PFSK-1 (cell line): ENCODE results near the gene KCNJ1.

Experiments used
- FOXP2 ChIP-seq: optimal IDR thresholded peaks from 2 replicates; pipeline ENCODE3; 2011; ENCODE audit warnings: borderline replicate concordance, control low read depth, inconsistent platforms; ENCODE audit not compliant: insufficient read depth; ENCODE audit errors: extremely low read length, extremely low read depth
- POLR2AphosphoS5 ChIP-seq: IDR thresholded peaks from 2 replicates; pipeline ENCODE4 v1.6.1; 2012; ENCODE audit warnings: low read depth, mild to moderate bottlenecking, control low read depth, low read length, moderate library complexity
- SIN3A ChIP-seq: IDR thresholded peaks from 2 replicates; pipeline ENCODE4 v1.6.1; 2012; ENCODE audit warnings: mild to moderate bottlenecking, low read length, moderate library complexity, borderline replicate concordance; ENCODE audit not compliant: insufficient read depth
- TAF1 ChIP-seq: IDR thresholded peaks from 2 replicates; pipeline ENCODE4 v1.6.1; 2012; ENCODE audit warnings: low read length, control low read depth, borderline replicate concordance; ENCODE audit not compliant: insufficient read depth
- TF ChIP-seq, protein P1 (sequence below), 2 experiments: IDR thresholded peaks; 2 replicates each; pipeline versions ENCODE4 v1.6.1 to v1.8.0; 2011 to 2012; ENCODE audit warnings: low read depth in 2 of 2, low read length in 2 of 2, control low read depth in 1 of 2, inconsistent platforms in 1 of 2, mild to moderate bottlenecking in 1 of 2, moderate library complexity in 1 of 2; ENCODE audit not compliant: insufficient read depth in 1 of 2

The KCNJ1 gene

GRCh38 chr11:128893578-128894285, 26.6 kb upstream of the KCNJ1 start:
- TF ChIP-seq POLR2AphosphoS5 (no peak), TAF1 (no peak)

GRCh38 chr11:128892866-128893565, 25.9 kb upstream of the KCNJ1 start:
- TF ChIP-seq, protein P1, sequence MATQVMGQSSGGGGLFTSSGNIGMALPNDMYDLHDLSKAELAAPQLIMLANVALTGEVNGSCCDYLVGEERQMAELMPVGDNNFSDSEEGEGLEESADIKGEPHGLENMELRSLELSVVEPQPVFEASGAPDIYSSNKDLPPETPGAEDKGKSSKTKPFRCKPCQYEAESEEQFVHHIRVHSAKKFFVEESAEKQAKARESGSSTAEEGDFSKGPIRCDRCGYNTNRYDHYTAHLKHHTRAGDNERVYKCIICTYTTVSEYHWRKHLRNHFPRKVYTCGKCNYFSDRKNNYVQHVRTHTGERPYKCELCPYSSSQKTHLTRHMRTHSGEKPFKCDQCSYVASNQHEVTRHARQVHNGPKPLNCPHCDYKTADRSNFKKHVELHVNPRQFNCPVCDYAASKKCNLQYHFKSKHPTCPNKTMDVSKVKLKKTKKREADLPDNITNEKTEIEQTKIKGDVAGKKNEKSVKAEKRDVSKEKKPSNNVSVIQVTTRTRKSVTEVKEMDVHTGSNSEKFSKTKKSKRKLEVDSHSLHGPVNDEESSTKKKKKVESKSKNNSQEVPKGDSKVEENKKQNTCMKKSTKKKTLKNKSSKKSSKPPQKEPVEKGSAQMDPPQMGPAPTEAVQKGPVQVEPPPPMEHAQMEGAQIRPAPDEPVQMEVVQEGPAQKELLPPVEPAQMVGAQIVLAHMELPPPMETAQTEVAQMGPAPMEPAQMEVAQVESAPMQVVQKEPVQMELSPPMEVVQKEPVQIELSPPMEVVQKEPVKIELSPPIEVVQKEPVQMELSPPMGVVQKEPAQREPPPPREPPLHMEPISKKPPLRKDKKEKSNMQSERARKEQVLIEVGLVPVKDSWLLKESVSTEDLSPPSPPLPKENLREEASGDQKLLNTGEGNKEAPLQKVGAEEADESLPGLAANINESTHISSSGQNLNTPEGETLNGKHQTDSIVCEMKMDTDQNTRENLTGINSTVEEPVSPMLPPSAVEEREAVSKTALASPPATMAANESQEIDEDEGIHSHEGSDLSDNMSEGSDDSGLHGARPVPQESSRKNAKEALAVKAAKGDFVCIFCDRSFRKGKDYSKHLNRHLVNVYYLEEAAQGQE (IDR thresholded peaks at IDR 0.05; ENCODE audit: insufficient read depth in 1 of 2, low read depth in 2 of 2, low read length in 2 of 2), result no peak
- TF ChIP-seq FOXP2 (no peak), TAF1 (no peak), POLR2AphosphoS5 (no peak), SIN3A (no peak)

DNA sequence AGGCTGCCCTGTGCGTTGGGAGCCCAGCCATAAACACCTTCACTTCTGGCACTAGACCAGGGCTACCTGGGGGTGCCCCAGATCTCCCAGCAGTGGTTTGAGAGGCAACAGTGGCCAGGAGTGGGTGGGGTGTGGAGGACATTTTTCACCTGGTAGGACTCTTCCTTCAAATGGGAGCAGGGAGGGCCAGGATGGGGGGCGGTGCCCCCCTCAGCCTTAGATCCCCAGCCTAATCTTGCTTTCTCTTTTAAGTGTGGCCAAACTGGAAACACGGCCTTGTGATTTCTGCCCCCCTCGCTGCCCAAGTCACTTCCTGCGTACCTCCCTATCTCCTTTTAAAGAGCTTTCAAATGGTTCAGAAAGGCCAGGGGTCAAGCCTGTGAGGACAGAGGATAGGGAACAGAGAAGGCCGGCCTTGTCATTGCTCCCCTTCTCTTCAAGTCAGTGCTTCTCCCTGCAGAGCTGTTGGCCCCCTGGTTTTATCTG, 24.9 kb upstream of the KCNJ1 start:
- no peak for TF ChIP-seq POLR2AphosphoS5
- no peak for TF ChIP-seq TAF1
- TF ChIP-seq, protein P1 (IDR thresholded peaks at IDR 0.05; ENCODE audit: insufficient read depth in 1 of 2, low read depth in 2 of 2, low read length in 2 of 2), result no peak
- no peak for TF ChIP-seq SIN3A
- TF ChIP-seq FOXP2, result no peak

DNA sequence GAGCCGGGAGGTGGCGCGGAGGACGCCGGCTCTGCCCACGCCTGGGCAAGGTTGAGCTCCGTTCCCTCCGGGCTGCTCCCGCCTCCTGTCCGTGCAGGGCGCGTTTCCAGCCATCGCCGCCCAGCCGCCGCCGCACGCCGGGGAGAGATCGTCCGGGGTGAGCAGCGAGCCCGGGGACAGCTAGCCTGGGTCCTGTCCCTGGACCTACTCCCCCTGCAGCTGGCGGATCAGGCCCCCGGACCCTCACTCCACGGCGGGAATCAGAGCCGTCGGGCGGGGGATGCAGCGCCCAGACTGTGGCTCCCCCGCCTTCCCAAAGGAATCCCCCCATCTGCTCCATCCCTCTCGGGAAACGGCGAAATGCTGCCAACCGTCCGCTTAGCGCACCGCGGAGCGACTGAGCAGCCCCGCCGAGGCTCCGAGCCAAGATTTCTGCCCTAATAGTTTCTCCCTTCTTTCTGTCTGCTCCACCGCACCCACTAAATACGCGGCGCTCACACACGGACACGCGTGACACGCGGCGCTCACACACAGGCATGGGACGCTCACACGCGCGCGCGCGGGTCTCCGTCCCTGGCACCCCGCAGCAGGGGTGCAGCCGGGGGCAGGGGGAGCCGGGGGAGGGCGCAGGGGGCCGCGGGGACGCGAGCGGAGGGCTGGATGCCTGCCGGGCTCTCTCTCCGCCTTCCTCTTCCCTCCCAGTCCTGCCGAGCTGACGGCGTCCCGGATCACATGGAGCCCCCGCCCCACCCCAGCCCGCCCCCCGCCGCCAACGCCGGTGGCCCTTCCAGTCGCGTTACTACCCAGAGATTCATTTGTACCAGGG, 23.7 kb upstream of the KCNJ1 start, which contains the start of gene KCNJ5:
Gene KCNJ5, plus strand, starts transcription at position 814 of the 826 bp plus-strand sequence. CDS start 19,918 bp downstream, outside the sequence.
- no peak for TF ChIP-seq TAF1

DNA sequence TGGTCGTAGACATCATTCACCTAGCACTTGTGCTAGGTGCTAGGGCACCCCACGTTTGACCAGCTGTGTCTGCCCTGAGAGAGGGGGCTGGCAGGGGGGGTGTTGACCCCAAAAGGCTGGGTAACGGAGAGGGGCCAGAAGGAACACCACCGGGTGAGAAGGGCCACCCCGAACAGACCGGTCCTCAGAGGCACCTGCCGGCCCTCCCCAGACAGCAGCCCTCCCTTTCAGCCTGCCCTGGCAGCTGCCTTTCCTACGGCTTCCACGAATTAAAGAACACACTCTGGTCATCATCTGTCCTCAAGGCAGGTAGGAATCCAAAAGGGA, 23.1 kb upstream of the KCNJ1 start:
- TF ChIP-seq TAF1, result no peak
- no peak for TF ChIP-seq SIN3A
- no peak for TF ChIP-seq FOXP2
- TF ChIP-seq POLR2AphosphoS5, result no peak
- TF ChIP-seq, protein P1 (IDR thresholded peaks at IDR 0.05; ENCODE audit: insufficient read depth in 1 of 2, low read depth in 2 of 2, low read length in 2 of 2), result no peak

DNA sequence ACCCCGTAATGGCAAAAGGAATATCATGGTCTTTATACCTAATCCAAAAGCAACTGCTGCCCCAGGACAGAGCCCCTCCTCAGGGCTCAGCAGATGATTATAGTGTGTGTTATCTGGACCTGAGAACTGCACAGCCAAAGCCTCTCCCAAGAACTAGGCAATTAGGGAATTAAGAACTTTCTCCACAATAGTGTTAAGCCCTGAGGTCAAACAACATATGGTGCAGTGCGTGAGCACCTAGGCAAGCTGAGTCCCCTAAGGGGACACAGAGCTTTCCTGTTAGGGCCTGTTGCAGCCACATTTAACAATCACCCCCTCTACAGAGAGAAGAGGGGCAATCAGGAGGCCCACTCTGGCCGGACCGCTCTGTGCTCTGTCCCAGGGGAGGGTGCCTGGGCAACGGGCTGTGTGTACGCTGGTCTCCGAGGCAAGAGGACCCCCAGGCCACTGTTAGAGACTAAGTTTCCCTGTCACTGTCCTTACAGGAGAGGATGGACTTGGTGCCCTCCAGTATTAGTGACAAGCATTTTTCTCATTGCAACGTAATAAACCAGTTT, 22.6 kb upstream of the KCNJ1 start:
- no peak for TF ChIP-seq POLR2AphosphoS5
- no peak for TF ChIP-seq SIN3A
- TF ChIP-seq, protein P1 (IDR thresholded peaks at IDR 0.05; ENCODE audit: insufficient read depth in 1 of 2, low read depth in 2 of 2, low read length in 2 of 2), result no peak
- TF ChIP-seq FOXP2, result no peak
- no peak for TF ChIP-seq TAF1
